GM19395 (cell line): ENCODE measurements around the gene BBLN.

Experiments used
- ATAC-seq: cut with Tn5 transposase; IDR thresholded peaks from one replicate; pipeline ENCODE4 v1.9.1; 2021; ENCODE audit warnings: mild to moderate bottlenecking, moderate library complexity; ENCODE audit not compliant: unreplicated experiment

BBLN gene

DNA sequence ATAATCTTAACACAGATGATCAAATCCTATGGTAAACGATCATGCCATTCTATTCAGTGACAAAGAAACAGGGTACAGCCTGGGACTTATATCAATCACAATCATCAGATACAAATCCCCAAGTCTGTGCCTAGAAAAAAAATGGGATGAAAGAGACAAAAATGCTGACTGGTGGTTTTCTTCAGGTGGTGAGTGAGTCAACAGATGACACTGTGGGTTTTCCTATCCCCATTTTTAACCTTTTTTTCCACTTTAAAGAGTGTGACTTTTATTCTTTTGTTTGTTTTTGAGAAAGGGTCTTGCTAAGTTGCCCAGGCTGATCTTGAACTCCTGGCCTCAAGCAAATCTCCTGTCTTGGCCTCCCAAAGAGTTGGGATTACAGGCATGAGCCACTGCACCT is 28.1 kb downstream of the BBLN start:
- no peak for ATAC-seq

DNA sequence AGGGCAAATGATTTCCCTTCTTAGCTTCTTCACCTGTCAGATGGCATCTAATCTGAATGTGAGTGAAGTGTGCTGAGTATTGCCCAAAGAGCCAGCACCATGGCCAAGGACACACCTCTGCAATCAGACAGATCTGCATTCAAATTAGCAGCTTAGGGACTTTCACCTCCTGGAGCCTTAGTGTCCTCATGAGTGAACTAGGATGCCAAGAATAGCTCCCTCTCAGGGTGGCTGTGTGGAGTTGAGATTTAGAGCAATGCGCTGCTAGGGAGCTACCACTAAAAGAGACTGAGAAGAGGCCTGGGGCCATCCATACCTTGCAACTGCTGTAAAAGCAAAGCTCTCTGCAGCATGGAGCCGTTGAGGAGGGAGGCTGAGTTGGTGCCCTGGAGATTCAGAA is 29.9 kb downstream of the BBLN start:
- no peak for ATAC-seq

DNA sequence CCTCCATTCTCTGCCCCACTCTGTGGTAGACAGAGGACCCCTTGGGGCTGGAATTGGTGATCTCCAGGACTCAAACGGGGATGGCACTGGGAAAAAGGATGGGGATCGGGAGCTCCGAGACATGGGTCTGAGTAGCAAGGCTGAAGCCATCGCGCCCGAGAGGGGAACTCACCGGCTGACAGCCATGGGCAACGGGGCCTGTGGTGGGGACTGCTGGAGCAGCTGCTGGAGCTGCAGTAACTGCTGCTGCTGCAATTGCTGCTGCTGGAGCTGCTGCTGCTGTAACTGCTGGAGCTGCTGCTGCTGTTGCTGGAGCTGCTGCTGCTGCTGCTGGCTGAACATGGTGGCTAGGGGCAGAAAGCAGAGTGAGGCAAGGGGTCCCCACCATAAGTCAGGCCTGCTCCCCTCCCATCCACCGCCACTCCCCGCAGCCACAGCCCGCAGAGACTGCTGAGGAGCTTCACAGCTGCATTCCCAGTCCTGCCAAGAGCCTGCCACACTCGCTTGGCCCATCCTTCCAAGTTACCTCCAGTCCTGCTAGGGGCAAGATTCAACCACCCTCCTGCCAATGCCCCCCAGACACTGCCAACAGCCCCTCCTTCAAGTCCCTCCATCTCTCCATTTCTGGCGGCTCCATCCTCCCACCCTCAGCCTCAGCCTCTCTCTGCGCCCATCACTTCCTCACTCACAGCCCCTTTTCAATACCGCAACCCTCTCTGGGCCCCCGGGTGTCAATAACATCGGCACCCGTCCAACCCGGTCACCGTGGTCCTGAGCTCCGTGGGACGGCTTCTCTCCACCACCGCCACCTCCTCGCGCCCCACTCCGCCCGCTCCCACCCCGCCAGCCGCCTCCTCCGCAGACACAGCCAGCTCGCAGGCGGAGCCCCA is 30.7 kb downstream of the BBLN start:
- ATAC-seq: peak; percentile 42

DNA sequence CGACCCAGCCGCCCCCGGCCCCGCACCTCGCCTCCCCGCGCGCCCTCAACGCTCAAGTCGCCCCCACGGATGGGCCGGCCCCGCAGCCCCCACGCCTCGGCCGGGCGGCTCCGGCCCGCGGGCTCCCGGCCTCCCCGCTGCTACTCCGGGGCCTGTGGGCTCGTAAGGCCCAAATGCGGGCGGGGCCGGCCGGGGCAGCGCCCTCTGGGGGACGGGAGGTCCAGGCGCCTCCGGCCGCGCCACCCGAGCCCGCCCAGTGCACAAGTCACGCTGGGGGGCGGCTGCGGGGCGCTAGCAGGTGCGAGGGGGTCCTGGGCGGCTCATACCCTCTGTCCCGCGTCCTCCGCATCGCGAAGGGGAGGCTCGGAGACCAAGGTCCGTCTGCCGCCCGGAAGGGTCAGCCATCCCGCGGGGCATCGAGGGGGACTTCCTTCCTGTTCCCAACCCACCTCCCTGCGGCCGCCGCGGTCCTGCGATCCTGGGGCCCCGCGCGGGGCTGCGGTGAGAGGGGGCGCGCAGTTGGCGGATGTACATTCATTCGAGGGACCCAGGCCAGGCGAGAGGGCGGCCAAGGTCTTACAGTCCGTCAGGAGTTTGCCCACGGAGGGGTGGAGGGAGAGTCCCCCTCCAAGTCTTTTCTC is 31.5 kb downstream of the BBLN start, which contains the start of gene CIZ1:
Gene CIZ1, minus strand, starts transcription at position 167 of the 641 bp plus-strand sequence. CDS start 715 bp downstream, outside the sequence.
- peak; percentile 78 for ATAC-seq

DNA sequence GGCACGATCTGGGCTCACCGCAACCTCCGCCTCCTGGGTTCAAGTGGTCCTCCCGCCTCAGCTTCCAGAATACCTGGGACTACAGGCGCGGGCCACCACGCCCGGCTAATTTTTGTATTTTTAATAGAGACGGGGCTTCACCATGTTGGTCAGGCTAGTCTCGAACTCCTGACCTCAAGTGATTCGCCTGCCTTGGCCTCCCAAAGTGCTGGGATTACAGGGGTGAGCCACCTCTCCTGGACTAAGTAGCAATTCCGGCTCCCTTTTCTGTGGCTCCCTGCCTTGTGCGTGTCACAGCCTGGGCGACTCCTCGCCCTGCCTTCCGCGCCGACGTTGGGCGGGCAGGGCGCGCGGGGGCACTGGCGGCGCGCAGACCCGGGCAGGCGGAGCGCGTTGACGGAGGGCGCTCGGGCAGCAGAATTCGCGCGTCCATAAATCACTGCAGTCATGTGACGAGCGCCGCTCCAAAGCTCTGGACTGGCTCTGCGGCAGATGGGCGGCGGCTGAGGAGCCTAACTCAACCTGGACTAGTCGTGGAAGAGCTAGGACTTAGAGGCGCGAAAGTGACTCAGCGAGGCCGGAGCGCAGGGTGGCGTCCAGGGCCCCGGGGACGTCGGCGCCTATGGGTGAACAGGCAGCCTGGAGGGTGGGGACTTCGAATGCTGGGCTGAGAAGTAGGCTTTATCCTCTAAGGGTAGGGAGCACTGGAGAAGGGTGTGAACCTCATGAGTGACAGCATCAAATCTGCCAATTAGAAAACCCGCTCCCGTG is 32.7 kb downstream of the BBLN start:
- ATAC-seq: no peak

DNA sequence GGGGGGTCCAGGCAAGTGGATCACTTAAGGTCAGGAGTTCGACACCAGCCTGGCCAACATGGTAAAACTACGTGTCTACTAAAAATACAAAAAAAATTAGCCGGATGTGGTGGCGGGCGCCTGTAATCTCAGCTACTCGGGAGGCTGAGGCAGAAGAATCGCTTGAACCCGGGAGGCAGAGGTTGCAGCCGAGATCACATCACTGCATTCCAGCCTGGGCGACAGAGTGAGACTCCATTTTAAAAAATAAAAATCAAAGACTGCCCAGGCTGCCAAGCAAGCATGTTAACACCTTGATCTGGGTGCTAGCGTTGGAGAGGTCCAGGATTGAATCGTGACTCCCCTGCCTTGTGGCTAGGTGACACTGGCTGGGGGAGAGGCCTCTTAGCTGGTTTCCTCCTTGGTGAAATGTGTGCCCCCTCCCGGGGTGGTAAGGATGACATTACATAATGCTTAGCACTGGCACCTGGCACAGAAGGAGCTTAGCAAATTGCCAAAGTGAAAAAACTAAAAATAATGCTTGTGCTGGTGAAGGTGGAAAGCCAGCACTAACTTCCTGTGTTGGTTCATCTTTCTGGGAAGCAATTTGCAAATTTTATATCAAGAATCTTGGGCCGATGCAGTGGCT is 33.5 kb downstream of the BBLN start:
- no peak for ATAC-seq

DNA sequence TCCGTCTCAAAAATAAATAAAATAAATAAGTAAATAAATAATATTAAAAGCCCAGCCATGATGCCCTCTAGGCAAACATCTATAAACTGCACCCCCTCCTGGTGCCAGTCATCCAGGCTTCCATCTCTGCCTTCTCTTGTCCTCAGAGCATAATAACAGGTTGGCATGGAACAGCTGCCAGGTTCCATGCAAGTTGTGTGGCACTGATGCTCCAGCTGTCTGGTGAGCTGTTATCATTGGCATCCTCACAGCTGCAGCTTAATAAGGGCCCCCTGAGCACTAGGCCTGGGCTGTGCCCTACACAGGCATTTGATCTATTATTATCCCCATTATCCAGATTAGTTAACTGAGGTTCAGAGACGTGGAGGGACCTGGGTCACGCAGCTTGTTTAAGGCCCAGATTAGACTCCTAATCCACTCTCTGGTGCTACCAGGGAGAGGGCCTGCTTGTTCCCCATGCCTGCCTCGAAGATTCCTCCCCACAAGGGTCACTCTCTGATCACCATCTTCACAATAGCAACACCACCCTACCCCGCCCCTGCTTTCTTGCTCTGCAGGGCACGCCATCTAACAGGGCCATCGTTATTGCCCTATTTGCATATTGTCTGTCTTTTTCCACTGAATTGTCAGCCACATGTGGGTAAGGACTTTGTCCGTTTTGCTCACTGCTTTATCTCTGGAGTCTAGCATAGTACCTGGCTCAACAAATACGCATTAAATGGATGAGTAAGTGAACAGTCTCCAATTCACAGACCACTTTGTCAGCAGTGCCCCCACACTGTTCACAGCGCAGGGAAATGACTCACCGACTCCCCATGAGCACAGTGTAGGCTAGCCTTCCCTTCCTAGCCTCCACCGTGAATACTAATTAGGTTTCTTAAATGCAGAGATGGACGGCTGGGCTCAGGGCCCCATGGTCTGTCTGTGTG is 41.6 kb downstream of the BBLN start:
- no peak for ATAC-seq

DNA sequence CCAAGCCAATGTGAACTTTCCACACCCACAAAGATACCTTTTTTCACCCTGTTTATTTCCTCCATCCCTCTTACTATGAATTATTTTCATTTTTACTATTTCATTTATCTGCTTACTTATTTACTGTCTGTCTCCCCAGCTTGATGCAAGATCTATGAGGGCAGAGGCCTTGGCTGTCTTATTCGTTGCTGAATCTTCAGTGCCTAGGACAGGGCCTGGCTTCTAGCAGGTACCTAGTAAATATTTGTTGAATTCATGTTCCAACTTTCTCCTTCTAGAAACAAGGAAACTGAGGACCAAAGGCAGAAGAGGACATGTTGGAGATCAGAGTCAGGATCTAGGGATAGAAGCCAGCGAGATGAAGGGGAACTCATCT is 42.6 kb downstream of the BBLN start:
- ATAC-seq: no peak

DNA sequence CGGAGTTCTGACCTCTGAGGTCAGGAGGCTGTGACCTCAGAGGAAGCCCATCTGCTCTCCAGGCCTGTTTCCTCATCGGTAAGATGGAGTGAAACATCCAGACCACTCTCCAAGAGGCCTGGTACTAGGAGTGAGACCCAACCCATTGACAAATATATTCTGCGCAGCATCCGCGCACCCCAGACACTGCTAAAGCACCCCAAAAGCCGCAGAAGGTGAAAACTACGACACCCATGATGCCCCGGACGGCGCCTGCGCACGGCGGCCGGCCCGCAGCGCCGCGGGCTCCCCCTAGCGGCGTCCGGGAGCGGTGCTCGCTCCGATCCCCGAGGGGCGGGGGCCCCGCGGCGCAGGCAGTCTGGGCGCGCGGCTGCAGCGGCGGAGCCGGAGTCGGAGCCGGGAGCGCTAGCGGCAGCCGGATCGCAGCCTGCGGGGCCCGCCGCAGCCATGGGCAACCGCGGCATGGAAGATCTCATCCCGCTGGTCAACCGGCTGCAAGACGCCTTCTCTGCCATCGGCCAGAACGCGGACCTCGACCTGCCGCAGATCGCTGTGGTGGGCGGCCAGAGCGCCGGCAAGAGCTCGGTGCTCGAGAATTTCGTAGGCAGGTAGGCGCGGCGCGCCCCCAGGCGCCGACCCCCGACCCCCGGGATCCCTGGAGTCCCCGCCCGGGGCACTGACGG is 43.1 kb downstream of the BBLN start, which contains the start of gene DNM1:
Gene DNM1, plus strand, starts transcription at position 356 of the 683 bp plus-strand sequence. Its CDS starts 92 bp downstream, at position 448.
- ATAC-seq: peak; percentile 65

DNA sequence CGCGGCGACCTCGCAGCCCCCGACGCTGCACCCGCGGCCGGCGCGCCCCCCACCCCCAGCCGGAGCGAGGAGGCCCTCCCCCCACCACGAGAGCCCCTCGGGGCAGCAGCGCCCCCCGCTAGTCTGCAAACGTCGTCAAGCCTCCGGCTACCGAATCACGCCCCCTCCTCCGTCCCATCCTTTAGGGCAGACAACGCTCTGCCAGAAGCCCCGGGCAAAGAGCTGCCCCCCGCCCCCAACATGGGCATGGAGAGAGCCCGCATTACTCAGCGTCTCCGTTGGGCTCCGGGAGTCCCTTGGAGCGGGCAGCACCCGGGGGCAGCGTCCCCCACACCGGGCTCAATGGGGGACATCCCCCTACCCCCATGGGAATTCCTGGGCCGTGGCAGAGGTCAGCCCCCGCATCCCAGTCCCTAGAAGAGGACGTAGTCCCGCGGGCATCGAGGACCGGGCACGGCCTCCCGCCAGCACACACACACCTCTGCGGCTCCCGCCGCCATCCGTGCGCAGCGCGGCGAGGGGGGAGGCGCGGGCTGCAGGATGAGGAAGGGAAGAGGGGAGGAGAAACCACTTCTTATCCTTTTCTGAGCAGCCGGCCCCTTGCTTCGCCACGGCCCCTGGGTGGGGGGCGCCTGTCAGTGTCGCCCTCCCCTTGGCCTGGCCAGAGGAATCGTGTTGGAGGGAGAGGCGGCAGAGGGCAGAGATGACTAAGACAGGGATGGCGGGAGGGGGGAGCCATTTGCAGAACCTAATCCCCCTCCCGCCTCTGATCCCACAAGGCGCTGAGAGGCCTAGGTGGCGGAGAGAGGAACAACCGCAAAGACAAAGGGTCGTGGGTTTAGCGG is 43.9 kb downstream of the BBLN start:
- no peak for ATAC-seq

DNA sequence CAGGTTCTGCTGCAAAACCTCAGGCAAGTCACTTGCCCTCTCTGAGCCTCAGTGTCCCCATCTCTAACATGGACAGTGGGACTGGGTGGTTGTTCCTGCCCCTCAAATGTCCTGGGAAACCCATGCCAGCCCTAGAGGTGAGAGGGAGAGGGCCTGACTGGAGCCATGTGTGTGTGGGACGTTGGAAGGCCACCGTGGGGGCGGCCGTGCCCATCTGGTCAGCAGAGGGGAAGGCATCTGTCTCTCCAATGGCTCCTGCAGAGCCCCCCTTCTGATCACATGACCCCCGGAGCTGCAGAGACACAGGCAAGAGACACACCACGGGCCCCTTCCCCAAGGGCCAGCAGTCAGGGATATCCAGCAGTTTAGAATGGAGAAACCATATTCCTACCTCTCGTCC is 44.8 kb downstream of the BBLN start:
- no peak for ATAC-seq

DNA sequence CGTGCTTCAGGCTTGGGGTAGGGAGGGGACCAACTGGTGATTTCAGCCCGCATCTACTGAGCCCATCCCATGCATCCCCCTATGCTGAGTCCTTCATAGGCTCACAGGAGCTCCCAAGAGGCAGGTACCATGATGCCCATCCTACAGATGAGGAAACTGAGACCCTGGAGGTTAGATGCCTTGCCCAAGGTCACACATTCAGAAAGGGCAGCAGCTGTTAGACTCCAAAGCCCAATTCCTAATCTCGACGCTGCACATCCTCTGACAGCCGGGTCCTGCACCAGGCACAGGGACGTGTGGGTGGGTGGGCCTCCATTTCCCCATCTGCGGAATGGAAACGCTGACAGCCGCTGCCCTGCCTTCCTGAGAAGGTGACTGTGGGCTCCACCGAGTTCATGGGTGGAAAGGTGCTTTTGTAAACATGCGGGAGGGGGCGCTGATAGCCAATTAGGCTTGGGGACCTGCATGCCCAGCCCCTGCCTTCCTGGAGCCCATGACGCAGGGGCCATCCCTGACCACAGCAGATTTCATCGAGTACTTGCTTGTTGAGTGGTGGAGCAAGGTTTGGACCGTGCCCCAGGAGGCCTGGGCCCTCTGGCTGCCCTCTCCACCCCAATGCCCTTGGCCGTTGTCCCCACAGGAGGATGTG is 45.4 kb downstream of the BBLN start:
- no peak for ATAC-seq

DNA sequence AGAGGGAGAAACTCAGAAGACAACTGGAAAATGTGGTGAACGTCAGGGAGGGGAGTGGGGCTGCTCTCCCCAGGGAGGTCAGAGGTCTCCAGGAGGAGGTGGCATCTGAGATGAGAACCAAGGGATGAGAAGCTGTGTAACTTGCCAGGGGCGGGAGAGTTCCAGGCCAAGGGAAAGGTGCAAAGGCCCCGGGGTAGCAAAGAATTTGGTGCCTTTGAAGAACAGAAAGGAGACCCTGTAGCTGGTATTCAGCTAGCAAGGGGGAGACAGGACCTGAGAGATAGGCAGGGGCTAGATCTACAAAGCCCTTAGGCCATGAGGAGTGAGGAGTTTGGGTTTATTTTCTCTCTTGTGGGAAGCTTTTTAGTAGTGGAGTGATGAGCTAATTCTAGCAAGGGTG is 46.4 kb downstream of the BBLN start:
- no peak for ATAC-seq

DNA sequence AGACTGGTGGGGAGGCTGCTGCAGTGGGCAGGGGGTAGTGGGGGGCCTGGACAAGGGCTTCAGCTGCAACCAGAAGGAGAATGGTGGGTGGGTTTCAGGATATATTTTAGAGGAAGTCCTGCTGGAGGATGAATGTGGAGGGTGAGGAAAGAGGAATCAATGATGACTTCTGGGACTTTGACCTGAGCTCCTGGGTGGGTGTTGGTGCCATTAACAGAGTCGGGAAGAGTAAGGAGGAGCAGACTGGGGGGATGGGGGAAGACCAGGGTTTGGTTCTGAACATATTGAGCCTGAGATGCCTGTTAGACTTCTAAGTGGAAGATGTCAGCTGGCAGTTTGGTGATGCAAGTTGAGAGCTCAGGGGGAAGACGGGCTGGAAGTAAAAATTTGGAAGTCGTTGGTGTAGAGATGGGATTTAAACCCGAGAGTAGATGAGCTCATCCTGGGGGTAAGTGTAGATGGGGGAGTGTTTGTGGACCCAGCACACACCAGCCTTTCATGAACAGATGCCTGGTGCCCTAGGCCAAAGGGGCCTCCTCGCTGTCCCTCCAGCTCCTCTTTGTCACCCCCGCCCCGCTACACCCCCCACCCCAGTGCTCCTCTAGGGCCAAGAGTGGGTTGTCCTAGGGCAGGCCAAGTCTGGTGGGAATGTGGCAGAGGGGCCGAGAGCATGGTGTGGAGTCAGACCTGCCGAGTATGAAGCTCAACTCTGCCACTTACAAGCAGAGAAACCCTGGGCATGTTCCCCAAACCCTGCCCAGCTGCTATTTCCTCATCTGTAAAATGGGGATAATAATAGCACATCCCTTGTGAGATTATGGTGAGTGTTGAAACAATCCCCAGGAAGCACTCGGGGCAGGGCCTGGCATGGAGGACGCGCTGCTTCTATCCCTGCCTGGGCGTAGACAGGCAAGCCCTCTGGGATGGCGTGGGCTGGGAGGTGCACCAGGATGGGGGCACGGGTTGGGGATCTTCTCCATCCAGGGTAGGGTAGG is 47.1 kb downstream of the BBLN start:
- ATAC-seq: no peak

DNA sequence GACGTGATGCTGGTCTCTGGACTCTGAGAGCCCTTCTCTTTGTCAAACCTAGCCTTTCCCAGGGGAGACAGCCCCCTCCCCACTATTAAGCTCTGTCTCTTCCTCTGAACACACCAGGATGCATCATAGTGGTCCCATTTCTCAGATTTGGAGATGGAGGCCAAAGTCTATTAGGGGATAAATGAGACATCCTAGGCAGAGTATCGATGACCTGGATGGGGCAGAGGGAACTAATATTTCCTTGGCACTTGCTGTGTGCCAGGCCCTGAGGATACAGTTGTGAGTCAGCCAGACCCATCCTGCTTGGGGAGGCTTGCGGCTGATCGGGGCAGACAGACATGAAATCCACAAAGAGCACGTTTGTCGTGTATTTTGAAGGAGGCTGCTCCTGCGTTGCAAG is 48.3 kb downstream of the BBLN start:
- ATAC-seq: no peak

DNA sequence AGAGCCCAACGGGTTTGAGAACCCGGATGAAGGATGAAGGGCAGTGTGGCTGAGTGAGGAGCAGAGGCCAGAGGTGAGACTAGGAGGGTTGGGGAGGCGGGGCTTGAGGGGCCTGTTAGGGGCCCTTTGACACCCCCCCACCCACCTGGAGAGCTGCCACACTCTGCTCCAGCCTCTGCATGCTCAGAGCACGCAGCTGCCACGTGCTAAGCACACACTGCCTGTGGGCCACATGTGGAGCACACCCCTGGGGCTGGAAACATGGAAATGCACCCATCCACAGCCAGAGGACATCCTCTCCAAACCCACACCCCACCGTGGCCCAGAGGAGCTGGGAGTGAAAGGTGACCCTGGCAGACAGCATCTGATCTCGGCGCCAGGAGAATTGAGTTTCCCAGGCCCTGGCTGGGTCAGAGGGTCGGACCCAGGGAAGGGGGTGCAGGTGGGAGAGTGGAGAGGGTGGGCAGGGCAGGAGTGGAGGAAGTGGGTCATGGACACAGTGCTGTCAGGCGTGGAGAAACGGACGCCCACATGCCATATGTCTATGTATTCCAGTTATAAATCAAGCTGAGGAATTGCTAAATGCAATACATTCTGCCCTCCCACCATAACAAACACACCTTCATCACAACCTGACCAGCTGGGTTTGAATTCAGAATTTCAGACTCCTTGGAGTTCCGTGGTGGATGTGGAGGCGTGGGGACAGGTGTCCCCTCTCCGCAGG is 49.0 kb downstream of the BBLN start:
- ATAC-seq: no peak
